Loucy (cell line): ENCODE results near the gene PLCG2.

Experiments
- EZH2phosphoT487 ChIP-seq: fragments of 200-600 bp; IDR thresholded peaks from 2 replicates; pipeline ENCODE4 v1.6.1; 2018; ENCODE audit warnings: antibody characterized with exemption, mild to moderate bottlenecking, moderate library complexity, borderline replicate concordance
- TF ChIP-seq, protein P1 (sequence below): fragments of 200-600 bp; sonication (generic); conservative IDR thresholded peaks from 2 replicates; pipeline ENCODE4 v1.5.1; 2014; ENCODE audit warnings: mild to moderate bottlenecking, antibody characterized with exemption, low read length

- TF ChIP-seq, protein P1, sequence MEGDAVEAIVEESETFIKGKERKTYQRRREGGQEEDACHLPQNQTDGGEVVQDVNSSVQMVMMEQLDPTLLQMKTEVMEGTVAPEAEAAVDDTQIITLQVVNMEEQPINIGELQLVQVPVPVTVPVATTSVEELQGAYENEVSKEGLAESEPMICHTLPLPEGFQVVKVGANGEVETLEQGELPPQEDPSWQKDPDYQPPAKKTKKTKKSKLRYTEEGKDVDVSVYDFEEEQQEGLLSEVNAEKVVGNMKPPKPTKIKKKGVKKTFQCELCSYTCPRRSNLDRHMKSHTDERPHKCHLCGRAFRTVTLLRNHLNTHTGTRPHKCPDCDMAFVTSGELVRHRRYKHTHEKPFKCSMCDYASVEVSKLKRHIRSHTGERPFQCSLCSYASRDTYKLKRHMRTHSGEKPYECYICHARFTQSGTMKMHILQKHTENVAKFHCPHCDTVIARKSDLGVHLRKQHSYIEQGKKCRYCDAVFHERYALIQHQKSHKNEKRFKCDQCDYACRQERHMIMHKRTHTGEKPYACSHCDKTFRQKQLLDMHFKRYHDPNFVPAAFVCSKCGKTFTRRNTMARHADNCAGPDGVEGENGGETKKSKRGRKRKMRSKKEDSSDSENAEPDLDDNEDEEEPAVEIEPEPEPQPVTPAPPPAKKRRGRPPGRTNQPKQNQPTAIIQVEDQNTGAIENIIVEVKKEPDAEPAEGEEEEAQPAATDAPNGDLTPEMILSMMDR: no peak
- TF ChIP-seq EZH2phosphoT487: no peak
These were observed 138.3 kb downstream of the PLCG2 start for GRCh38 chr16:81917375-81917774.
